NCI-H82 (cell line): ENCODE data around the gene ZNF511.

ENCODE experiments used
- DNase-seq: peaks from one replicate; lab custom pipeline; 2025; lab: John Stamatoyannopoulos, UW

Gene ZNF511

DNA sequence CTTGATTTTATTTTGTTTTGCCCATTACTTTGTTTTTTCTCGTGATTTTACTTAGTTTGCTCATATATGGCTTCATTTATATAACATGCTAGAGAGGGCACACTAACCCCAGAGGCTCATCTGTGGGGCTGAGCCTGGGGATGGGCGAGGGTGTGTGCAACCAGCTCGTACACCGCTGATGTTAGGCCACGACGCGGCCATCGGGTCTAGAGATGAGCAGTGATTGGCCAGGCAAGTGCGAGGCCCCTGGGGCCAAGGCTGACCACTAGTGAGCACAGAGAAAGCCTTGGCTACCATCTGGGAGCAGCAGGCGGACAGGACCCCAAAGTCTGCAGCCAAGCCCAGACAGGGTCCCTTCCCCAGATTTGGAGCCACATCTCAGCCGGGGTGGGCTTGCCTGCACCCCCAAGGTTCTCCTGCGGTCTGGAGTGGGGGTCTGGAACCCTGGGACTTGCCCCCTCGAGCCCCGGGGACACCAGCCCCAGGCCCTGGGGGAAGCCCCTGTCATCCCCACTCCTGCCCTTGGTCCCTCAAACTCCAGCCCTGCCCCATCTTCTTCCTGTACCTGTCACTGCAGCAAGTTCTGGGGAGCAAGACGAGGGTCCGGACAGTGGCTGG is 45.4 kb downstream of the ZNF511 start:
- DNase-seq = no peak

GRCh38 chr10:133354672-133355240 is 46.0 kb downstream of the ZNF511 start:
- no peak for DNase-seq

DNA sequence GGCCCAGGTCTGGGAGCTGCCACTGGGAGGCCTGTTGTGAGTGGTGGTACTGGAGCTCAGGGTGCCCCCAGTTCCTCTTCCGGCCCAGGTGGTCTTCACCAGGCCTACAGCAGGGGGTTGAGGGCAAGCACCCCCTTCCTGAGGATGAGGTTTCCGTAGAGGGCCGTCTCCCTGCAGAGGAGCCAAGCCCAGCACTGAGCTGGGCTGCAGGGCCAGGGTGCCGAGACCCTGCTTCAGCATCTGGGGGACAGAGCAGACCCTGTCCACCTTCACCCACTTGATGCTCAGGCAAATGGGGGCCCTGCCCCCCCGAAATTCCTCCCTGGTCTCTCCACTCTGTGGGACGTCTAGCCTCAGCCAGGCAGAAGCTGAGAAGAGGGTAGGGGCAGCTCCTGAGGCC is 46.6 kb downstream of the ZNF511 start:
- no peak for DNase-seq

GRCh38 chr10:133355991-133356390 is 47.3 kb downstream of the ZNF511 start:
- no peak for DNase-seq

DNA sequence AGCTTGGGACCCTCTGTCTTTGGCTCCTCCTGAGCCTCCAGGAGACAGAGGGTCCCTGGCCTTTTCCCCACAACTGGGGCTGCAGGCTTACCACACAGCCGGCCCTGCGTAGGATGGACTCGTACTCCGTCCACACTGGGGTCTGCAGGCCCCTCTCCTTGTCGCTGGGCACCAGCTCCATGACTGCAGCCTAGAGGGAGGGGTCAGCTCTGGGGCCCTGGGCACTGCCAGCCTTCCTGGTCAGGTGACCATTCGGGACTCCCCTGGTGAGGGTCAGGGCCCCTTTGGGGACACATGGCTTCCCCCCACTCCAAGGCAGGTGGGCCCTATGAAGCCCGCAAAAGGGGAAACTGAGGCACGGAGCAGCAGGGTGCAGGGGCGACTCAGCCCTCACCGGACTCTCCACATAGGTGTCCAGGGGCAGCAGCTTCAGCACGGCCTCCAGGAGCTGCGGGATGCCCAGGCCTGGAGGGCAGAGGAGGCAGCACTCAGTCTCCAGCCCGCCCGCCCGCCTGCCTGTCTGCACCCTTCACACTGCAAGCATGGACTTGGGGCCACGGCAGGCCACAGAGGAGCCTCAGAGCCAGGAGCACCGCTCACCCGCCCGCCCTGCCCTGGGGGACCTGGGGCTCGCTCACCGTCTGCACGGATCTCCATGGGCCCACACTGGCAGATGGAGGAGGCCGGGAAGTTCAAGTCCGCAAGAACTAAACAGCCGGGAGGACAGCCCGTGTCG is 48.0 kb downstream of the ZNF511 start:
- peak; percentile 27 for DNase-seq

DNA sequence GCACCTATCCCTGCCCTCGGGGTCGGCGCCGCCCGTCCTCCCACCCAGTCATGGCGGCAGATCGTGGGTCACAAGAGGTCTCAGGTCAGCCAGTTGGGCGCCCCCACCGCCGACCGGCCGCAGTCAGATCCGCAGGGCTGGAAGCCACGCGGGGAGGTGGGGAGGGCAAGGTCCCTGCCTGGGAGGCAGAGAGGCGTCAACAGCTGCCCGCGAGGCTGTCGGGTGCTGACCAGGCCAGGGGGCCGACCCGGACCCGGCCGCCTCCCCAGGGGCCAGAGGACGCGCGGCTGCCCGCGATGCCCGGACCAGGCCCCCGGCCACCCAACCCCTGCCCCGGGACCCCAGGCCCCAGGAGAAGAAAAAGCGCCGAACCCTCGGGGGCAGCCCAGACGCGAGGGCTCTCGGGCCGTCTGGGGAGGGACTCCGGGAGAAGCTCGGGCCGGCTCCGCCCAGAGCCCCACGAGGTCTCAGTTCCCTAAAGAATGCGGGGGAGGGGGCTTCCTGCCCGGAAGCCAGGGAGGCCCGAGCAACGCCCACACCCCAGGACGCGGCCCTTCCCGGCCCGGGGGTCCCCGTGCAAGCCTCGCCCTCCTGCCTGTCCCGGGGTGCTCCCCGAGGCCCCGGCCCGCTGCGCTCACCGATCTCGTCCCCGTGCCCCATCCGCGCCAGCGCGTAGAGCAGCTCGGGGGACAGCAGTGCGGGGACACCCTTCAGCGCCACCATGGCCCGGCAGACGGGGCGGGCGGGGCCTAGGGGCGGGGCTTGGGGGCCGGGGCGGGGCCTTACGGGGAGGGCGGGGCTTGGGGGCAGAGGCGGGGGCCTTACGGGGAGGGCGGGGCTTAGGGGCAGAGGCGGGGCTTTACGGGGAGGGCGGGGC is 48.8 kb downstream of the ZNF511 start, which contains the start of gene FUOM:
Gene FUOM (minus strand): TSS at position 735 of the 877 bp plus-strand sequence. CDS start 12 bp downstream, at position 723.
- peak; percentile 79 for DNase-seq

GRCh38 chr10:133358162-133358924 is 49.6 kb downstream of the ZNF511 start:
- no peak for DNase-seq

DNA sequence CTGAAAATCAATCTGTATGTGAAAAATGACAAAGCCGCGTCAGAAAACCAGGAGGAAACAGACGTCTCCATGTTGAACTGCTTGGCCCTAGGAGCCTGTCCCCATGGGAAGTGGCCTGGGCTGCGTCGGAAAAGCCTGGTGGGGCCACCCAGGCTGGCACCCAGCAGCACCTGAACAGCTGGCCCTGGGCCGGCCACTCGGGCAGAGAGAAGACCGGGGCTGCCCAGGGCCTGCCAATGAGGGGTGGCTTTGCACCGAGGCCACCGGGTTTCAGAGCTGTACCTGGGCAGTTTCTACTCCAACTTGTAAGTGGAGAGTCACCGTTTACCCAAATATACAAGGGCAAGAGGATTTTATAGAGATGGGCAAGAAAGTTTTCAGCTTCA is 50.2 kb downstream of the ZNF511 start:
- DNase-seq = no peak

DNA sequence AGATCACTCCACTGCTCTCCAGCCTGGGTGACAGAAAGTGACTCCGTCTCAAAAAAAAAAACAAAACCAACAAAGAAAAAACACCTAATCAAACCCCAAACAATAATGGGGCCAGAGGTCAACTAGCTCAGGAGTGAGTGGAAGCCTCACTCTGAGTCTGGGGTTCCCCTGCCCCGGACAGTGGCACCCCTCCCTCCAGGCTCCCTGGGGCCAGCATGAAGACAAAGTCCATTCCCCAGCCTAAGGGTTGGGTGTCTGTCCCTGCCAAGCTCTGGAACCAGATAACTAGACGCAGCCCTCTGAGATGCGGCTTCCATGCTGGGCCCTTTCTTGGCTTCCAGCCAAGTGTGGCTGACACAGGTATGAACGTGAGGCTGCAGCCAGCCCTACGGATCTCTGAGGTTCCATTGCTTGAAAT is 50.8 kb downstream of the ZNF511 start:
- peak; percentile 56 for DNase-seq

GRCh38 chr10:133359972-133360610 is 51.4 kb downstream of the ZNF511 start:
- no peak for DNase-seq

DNA sequence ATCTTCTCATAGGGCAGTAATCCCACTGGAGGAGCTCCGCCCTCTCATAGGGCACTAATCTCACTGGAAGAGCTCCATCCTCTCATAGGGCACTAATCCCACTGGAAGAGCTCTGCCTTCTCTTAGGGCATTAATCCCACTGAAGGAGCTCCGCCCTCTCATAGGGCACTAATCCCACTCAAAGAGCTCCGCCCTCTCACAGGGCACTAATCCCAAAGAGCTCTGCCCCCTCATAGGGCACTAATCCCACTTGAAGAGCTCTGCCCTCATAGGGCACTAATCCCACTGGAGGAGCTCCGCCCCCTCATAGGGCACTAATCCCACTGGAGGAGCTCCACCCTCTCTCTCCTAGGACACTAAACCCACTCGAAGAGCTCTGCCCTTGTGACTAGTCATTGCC is 52.5 kb downstream of the ZNF511 start:
- DNase-seq = peak; percentile 69

DNA sequence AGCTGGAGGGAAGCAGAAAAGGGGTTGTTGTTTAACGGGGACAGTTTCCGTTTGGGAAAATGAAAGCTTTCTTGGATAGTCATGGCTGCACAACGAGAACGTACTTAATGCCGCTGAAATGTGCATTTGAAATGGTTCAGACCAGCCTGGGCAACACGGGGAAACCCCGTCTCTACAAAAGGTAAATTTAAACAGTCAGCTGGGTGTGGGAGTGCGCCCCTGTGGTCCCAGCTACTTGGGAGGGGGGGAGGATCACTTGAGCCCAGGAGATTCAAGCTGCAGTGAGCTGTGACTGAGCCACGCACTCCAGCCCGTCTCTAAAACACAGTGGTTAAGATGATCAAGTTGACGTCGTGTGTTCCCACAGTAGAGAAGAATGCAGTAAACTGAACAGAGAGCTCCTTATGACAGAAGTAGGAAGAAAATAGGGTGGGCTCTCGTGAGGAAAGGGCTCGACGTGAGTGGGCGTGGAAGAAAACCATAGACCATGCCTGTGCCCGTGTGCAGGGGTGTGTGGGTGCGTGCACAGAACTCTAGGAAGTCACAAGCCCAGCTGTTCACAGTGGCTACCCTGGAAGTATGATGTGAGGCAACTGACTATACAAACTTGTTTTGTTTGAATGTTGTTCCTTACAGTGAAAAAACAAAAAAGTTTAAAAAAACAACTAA is 53.2 kb downstream of the ZNF511 start:
- DNase-seq = no peak
